Uterus (tissue), 2 donors: ENCODE measurements around the gene MIB2.
"Not testable (repeated sequence)": the region's sequence is repeated elsewhere in the genome, so short reads cannot be mapped to it uniquely, and the experiment has no call there.

ENCODE experiments used
- POLR2A ChIP-seq, 2 donors: fragments of 450-650 bp; IDR thresholded peaks; one replicate each; pipeline ENCODE4 v1.6.1; 2016; ENCODE audit warnings: antibody characterized with exemption in 2 of 2, mild to moderate bottlenecking in 1 of 2, moderate library complexity in 1 of 2
- TF ChIP-seq, protein P1 (sequence below), 4 experiments: fragments of 200-600 bp in 2 of 4; fragments of 450-650 bp in 2 of 4; sonication (generic) in 2 of 4; IDR thresholded peaks; one replicate each; pipeline ENCODE4 v1.5.1; 2016 to 2019; ENCODE audit warnings: antibody characterized with exemption in 4 of 4, mild to moderate bottlenecking in 2 of 4, moderate library complexity in 1 of 4

DNA sequence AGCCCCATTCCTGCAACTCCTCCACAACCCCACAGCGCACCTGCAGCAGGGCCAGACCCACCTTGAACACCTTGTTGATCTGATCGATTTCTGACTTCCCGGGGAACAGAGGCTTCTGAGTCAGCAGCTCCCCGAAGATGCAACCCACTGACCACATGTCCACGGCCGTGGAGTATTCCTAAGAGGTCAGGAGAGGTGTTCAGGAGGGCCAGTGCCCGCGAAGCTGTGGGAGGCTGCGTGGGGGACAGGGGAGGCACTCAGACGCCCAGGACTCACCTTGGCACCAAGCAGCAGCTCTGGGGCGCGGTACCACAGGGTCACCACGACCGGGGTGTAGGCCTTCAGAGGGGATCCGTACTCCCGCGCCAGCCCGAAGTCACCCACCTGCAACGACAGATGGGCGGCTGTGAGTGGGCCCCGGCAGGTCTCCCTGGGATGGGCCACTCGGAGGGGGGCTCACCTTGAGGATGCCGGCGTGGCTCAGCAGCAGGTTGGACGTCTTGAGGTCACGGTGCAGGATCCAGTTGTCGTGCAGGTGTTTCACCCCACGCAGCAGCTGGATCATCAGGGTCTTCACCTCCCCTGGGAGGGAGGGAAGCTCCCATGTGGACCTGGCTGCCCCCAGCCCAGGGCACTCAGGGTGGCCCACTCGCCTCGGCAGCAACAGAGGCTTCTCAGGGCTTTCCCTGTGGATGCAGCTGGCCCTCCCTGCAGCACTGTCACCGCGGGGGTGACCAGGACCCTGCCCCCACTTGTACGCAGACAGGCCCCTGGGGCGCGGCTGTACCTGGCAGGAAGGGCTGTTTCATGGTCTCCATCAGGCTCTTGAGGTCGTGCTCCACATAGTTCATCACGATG, 21.6 kb downstream of the MIB2 start:
- not testable (repeated sequence) for TF ChIP-seq POLR2A (IDR thresholded peaks at IDR 0.05)
- TF ChIP-seq, protein P1, sequence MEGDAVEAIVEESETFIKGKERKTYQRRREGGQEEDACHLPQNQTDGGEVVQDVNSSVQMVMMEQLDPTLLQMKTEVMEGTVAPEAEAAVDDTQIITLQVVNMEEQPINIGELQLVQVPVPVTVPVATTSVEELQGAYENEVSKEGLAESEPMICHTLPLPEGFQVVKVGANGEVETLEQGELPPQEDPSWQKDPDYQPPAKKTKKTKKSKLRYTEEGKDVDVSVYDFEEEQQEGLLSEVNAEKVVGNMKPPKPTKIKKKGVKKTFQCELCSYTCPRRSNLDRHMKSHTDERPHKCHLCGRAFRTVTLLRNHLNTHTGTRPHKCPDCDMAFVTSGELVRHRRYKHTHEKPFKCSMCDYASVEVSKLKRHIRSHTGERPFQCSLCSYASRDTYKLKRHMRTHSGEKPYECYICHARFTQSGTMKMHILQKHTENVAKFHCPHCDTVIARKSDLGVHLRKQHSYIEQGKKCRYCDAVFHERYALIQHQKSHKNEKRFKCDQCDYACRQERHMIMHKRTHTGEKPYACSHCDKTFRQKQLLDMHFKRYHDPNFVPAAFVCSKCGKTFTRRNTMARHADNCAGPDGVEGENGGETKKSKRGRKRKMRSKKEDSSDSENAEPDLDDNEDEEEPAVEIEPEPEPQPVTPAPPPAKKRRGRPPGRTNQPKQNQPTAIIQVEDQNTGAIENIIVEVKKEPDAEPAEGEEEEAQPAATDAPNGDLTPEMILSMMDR (IDR thresholded peaks at IDR 0.05) = not testable (repeated sequence)
